Mesodermal cell (in vitro differentiated cells): ENCODE measurements around the gene MARK3.
"Not testable (repeated sequence)": the region's sequence is repeated elsewhere in the genome, so short reads cannot be mapped to it uniquely, and the experiment has no call there.

Experiments
- H3K27ac ChIP-seq: 2 replicates; pipeline ENCODE4 v1.7.0; 2013; ENCODE audit warnings: mild to moderate bottlenecking, low read depth, low read length, moderate library complexity; ENCODE audit not compliant: severe bottlenecking
- H3K36me3 ChIP-seq: 2 replicates; pipeline ENCODE4 v1.7.1; 2013; ENCODE audit warnings: mild to moderate bottlenecking, low read length, moderate library complexity; ENCODE audit not compliant: control insufficient read depth, insufficient read depth
- H3K4me1 ChIP-seq: one replicate; pipeline ENCODE4 v1.7.1; 2013; ENCODE audit warnings: mild to moderate bottlenecking, low read length; ENCODE audit not compliant: insufficient read depth, control insufficient read depth, poor library complexity, severe bottlenecking
- H3K4me3 ChIP-seq: 2 replicates; pipeline ENCODE4 v1.7.0; 2013; ENCODE audit warnings: low read length, control low read depth, mild to moderate bottlenecking; ENCODE audit not compliant: insufficient read depth, poor library complexity, severe bottlenecking; ENCODE audit errors: extremely low read depth
- H3K9me3 ChIP-seq: 2 replicates; pipeline ENCODE4 v1.7.1; 2013; ENCODE audit warnings: mild to moderate bottlenecking, low read length, moderate library complexity; ENCODE audit not compliant: control insufficient read depth
- WGBS, 2 experiments: methylation state at CpG; one replicate each; pipeline ENCODE4 v1.1.5; 2013; ENCODE audit warnings: missing lambda C conversion rate in 2 of 2; ENCODE audit not compliant: insufficient coverage in 2 of 2; 5-methylcytosine and 5-hydroxymethylcytosine counted together

The MARK3 gene

GRCh38 chr14:103504991-103505565, 119.9 kb downstream of the MARK3 start:
- no peak overlapping the region for H3K27ac ChIP-seq
- H3K4me1 ChIP-seq, result peaks cover 7% of the 10 kb centered on the region
- H3K36me3 ChIP-seq, result peaks cover 89% of the 10 kb centered on the region
- 80 to 86% methylated on average over 7 to 8 of the region's 8 CpGs for WGBS, 2 experiments
- H3K9me3 ChIP-seq, result no peaks in the 10 kb centered on the region
- no peak overlapping the region for H3K4me3 ChIP-seq

DNA sequence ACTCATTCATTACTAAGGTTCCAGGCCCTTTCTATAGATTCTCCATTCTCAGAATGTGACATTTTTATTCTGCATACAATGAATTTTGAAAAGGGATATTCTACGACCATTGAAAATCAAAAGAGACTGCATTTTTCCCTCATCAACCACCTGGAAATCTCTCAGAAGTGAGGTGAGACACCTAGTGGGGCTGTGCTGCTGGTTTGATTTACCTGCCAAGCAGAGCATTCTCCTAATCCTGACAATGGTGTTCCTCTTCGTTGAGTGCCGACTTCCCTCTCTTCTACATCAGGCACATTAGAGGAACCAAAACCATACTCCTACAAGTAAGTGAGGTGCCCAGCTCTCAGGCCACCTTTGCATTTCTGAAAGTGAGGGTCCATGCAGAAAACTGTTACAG, 122.5 kb downstream of the MARK3 start:
- no peak overlapping the region for H3K27ac ChIP-seq
- H3K9me3 ChIP-seq, result no peaks in the 10 kb centered on the region
- WGBS, 2 experiments, result 89 to 94% methylated on average over 2 of the region's 3 CpGs
- no peak overlapping the region for H3K4me3 ChIP-seq
- no peaks in the 10 kb centered on the region for H3K4me1 ChIP-seq
- peaks cover 76% of the 10 kb centered on the region for H3K36me3 ChIP-seq

GRCh38 chr14:103508521-103509329, 123.5 kb downstream of the MARK3 start:
- peaks cover 66% of the 10 kb centered on the region for H3K36me3 ChIP-seq

GRCh38 chr14:103509864-103510723, 124.9 kb downstream of the MARK3 start:
- Histone ChIP-seq H3K4me1 (no peaks in the 10 kb centered on the region), H3K4me3 (no peak overlapping the region), H3K36me3 (peaks cover 55% of the 10 kb centered on the region), H3K27ac (no peak overlapping the region), H3K9me3 (no peaks in the 10 kb centered on the region)
- WGBS, 2 experiments, result 93 to 96% methylated on average over 5 to 9 of the region's 11 CpGs

More at GRCh38 chr14:103508521-103509329, 123.5 kb downstream of the MARK3 start:
- no peak overlapping the region for H3K27ac ChIP-seq
- H3K4me1 ChIP-seq, result no peaks in the 10 kb centered on the region
- H3K4me3 ChIP-seq, result no peak overlapping the region
- 91 to 95% methylated on average over 12 to 14 of the region's 16 CpGs for WGBS, 2 experiments
- no peaks in the 10 kb centered on the region for H3K9me3 ChIP-seq

DNA sequence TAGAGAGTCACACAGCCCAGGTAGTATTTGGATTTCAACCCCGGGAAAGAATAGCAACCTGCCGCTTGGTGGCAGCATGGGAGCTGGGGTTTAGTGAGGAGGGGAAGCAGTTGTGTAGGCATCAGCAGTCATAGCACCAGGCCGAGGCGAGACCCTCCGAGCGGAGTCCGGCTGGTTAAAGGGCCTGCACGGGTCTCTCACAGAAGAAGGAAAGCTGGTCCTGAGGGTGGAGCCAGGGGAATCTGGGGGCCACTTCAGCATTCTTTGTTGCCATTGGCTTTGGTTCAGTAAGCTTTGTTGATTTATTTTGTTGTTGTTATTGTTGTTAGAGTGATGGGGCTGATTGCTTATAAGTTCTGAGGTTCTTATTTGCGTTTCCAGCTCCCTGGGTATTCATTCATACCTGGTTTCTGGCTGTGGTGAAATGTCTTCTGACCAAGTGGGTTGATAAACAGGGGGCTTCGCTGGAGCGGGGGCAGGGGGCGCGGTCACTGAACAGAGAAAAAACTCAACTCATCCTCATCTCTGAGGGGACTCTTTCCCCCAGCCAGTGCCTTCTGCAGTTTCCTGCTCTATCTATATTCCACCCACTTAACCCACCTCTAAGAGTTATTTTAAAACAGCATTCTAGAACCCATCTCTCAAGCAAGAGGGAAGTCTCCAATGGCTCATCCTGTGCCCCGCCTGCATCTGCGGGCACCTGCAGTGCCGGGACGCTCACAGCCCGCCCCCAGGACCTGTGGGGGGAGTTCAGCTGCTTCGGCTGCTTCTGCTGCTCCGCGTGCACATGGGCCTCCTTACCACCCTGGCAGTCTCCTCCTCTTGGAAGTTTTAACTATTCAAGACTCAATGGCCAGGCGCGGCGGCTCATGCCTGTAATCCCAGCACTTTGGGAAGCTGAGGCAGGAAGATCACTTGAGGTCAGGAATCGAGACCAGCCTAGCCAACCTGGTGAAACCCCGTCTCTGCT, 125.8 kb downstream of the MARK3 start:
- Histone ChIP-seq H3K4me1 (no peaks in the 10 kb centered on the region), H3K9me3 (no peaks in the 10 kb centered on the region), H3K27ac (no peak overlapping the region), H3K4me3 (no peak overlapping the region), H3K36me3 (peaks cover 47% of the 10 kb centered on the region)
- WGBS, 2 experiments, result 96% methylated on average over 19 to 21 of the region's 26 CpGs

DNA sequence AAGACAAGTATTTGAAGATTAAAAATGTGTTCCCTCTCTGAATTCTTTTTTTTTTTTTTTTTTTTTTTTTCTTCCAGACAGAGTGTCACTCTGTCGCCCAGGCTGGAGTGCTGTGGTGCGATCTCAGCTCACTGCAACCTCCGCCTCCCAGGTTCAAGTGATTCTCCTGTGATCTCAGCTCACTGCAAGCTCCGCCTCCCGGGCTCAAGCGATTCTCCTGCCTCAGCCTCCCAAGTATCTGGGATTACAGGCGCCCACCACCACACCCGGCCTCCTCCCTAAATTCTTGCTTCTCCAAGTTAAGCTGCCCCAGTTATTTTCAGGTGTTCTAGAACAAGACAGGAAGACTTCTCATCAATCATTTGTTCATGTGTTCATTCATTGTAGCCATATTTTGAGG, 127.0 kb downstream of the MARK3 start:
- WGBS, 2 experiments, result 85 to 90% methylated on average over 2 to 8 of the region's 8 CpGs
- not testable (repeated sequence) for H3K4me3 ChIP-seq, H3K27ac ChIP-seq, H3K9me3 ChIP-seq, H3K4me1 ChIP-seq
- H3K36me3 ChIP-seq, result peaks cover 39% of the 10 kb centered on the region

- no peak overlapping the region for H3K27ac ChIP-seq
- no peaks in the 10 kb centered on the region for H3K9me3 ChIP-seq
- H3K4me1 ChIP-seq, result no peaks in the 10 kb centered on the region
- H3K4me3 ChIP-seq, result no peak overlapping the region
- 91 to 94% methylated on average over 19 to 23 of the region's 25 CpGs for WGBS, 2 experiments
- peaks cover 31% of the 10 kb centered on the region for H3K36me3 ChIP-seq
Measured at GRCh38 chr14:103512701-103513611, 127.7 kb downstream of the MARK3 start.

- Histone ChIP-seq H3K9me3 (no peaks in the 10 kb centered on the region), H3K4me1 (peaks cover 6% of the 10 kb centered on the region), H3K36me3 (peaks cover 24% of the 10 kb centered on the region), H3K27ac (no peak overlapping the region), H3K4me3 (no peak overlapping the region)
- 92 to 93% methylated on average over 16 of the region's 18 CpGs for WGBS, 2 experiments
Measured at GRCh38 chr14:103514596-103515421, 129.6 kb downstream of the MARK3 start.
